GM12878 (cell line): ENCODE data around the gene ROBO1. TPM values are rescaled to one million over a fixed set of nuclear protein-coding genes. Genes with fewer than 3 reads are reported as not detected.

ENCODE experiments used
- ATAC-seq: fragments of 200-7000 bp; cut with Tn5 transposase; 3 replicates; pipeline ENCODE4 v1.9.1; 2020; ENCODE audit warnings: mild to moderate bottlenecking, moderate library complexity
- BruUV-seq: library from RNA; stranded (reverse); fragments of 400-500 nt; replicated peaks from 2 replicates; lab custom pipeline; 2021; lab: Mats Ljungman, UMichigan
- CTCF ChIA-PET: fragments of 300-600 bp; sonication (Branson Sonifier 250); formaldehyde crosslinking; extraction: SDS; loops from one replicate; lab custom pipeline; 2021; ENCODE audit warnings: inconsistent platforms; lab: Yijun Ruan, JAX
- POLR2A ChIA-PET: fragments of 350-600 bp; formaldehyde crosslinking; extraction: SDS; loops from one replicate; lab custom pipeline; 2021; ENCODE audit warnings: inconsistent platforms; lab: Charles Lee
- RAD21 ChIA-PET: fragments of 300-600 bp; sonication (Branson Sonifier 250); formaldehyde crosslinking; loops from one replicate; lab custom pipeline; 2023; ENCODE audit warnings: antibody characterized with exemption; ENCODE audit not compliant: unreplicated experiment; lab: Charles Lee
- SMC1A ChIA-PET: fragments of 300-600 bp; sonication (Branson Sonifier 250); formaldehyde crosslinking; loops from one replicate; lab custom pipeline; 2023; ENCODE audit not compliant: unreplicated experiment, uncharacterized antibody; lab: Charles Lee
- DNase-seq: peaks from one replicate; pipeline ENCODE4 v3.0.0-alpha.2; 2011; ENCODE audit warnings: low read depth, low spot score
- FAIRE-seq: peaks from 3 replicates; lab custom pipeline; 2011; peaks lifted over from hg19 to GRCh38; lab: Jason Lieb, UNC
- H2AFZ ChIP-seq: 2 replicates; pipeline ENCODE4 v1.6.0; 2011; ENCODE audit warnings: low read depth, low read length, control low read depth; ENCODE audit not compliant: control insufficient read depth
- H3K27ac ChIP-seq: 2 replicates; pipeline ENCODE4 v1.5.1; 2011; ENCODE audit warnings: control low read depth; ENCODE audit not compliant: control insufficient read depth, insufficient read depth
- H3K27me3 ChIP-seq, 2 experiments: replicated peaks in 1 of 2; 2 replicates each; pipeline versions ENCODE4 v1.6.0 to v1.6.1; 2011; ENCODE audit warnings: low read length in 1 of 2; ENCODE audit not compliant: control insufficient read depth in 2 of 2, insufficient read depth in 2 of 2
- H3K36me3 ChIP-seq, 2 experiments: 2 replicates each; pipeline ENCODE4 v1.5.1; 2011; ENCODE audit warnings: low read length in 1 of 2; ENCODE audit not compliant: control insufficient read depth in 2 of 2, insufficient read depth in 2 of 2
- H3K4me1 ChIP-seq: 2 replicates; pipeline ENCODE4 v1.6.1; 2011; ENCODE audit warnings: mild to moderate bottlenecking, low read length, moderate library complexity, mixed read lengths; ENCODE audit not compliant: control insufficient read depth, insufficient read depth
- H3K4me2 ChIP-seq: 2 replicates; pipeline ENCODE4 v1.6.0; 2011; ENCODE audit warnings: control low read depth; ENCODE audit not compliant: control insufficient read depth, insufficient read depth
- H3K4me3 ChIP-seq: fragments of 200-600 bp; sonication (generic); 2 replicates; pipeline ENCODE4 v1.5.1; 2016
- H3K79me2 ChIP-seq: 2 replicates; pipeline ENCODE4 v1.6.0; 2011; ENCODE audit warnings: low read length; ENCODE audit not compliant: control insufficient read depth, insufficient read depth
- H3K9ac ChIP-seq: 2 replicates; pipeline ENCODE4 v1.8.0; 2011; ENCODE audit warnings: low read length, control low read depth, mixed read lengths; ENCODE audit not compliant: control insufficient read depth, insufficient read depth
- H3K9me3 ChIP-seq: replicated peaks from 3 replicates; pipeline ENCODE4 v1.5.1; 2011; ENCODE audit warnings: mild to moderate bottlenecking, low read length; ENCODE audit not compliant: control insufficient read depth, insufficient read depth
- H4K20me1 ChIP-seq: 2 replicates; pipeline ENCODE4 v1.6.0; 2011; ENCODE audit not compliant: control insufficient read depth, insufficient read depth
- DPF2 ChIP-seq: fragments of 450-650 bp; IDR thresholded peaks from 2 replicates; pipeline ENCODE4 v1.6.1; 2017; ENCODE audit warnings: mild to moderate bottlenecking
- EZH2 ChIP-seq: IDR thresholded peaks from 2 replicates; pipeline ENCODE4 v1.6.1; 2012; ENCODE audit warnings: low read depth, mild to moderate bottlenecking, control low read depth, inconsistent platforms, low read length, borderline replicate concordance; ENCODE audit not compliant: control insufficient read depth
- GATAD2B ChIP-seq: fragments of 450-650 bp; conservative IDR thresholded peaks from 2 replicates; pipeline ENCODE4 v1.6.1; 2017; ENCODE audit warnings: low read depth, mild to moderate bottlenecking, moderate library complexity
- IKZF1 ChIP-seq: fragments of 450-650 bp; conservative IDR thresholded peaks from 2 replicates; pipeline ENCODE4 v1.6.1; 2017; ENCODE audit warnings: antibody characterized with exemption, mild to moderate bottlenecking
- MEF2B ChIP-seq: fragments of 450-650 bp; IDR thresholded peaks from 2 replicates; pipeline ENCODE4 v1.6.1; 2018; ENCODE audit warnings: mild to moderate bottlenecking, moderate library complexity; ENCODE audit not compliant: partially characterized antibody, poor library complexity, severe bottlenecking
- NFYB ChIP-seq: IDR thresholded peaks from 2 replicates; pipeline ENCODE4 v1.6.1; 2011; ENCODE audit warnings: low read depth, mild to moderate bottlenecking, low read length, improper control_type of control experiment, moderate library complexity; ENCODE audit not compliant: insufficient read depth
- SUZ12 ChIP-seq: fragments of 200-600 bp; sonication (generic); IDR thresholded peaks from one replicate; pipeline ENCODE4 v1.6.1; 2018; ENCODE audit warnings: antibody characterized with exemption, mild to moderate bottlenecking; ENCODE audit not compliant: unreplicated experiment
- WGBS: methylation state at CpG from one replicate; pipeline ENCODE4 v1.1.6; 2016; ENCODE audit warnings: low lambda C conversion rate; ENCODE audit not compliant: insufficient replicate concordance, insufficient coverage; ENCODE audit errors: missing lambda C conversion rate; 5-methylcytosine and 5-hydroxymethylcytosine counted together
- in situ Hi-C: fragments of 300-500 bp; cut with MboI; formaldehyde crosslinking; loops from 9 replicates; pipeline ENCODE4 v1.14.3; 2018; ENCODE audit warnings: mixed read lengths
- intact Hi-C: fragments of 100-400 bp; cut with micrococcal nuclease; formaldehyde crosslinking; loops from one replicate; pipeline ENCODE4 v1.14.2; 2022; ENCODE audit not compliant: unreplicated experiment
- polyA plus RNA-seq, 11 experiments: library from polyadenylated mRNA; depleted of rRNA in 4 of 11; unstranded in 6 of 11; stranded (reverse) in 5 of 11; fragments of >200 nt; fragmentation: Nextera tagmentation in 4 of 11; fragmentation: Illumina TruSeq in 1 of 11; extraction: Ambion mirVana in 4 of 11; extraction: Trizol in 1 of 11; gene quantifications; 1 replicate in 1 of 11; 2 replicates in 10 of 11; pipeline versions ENCODE4 v1.2.1 to v1.2.3, GENCODE V29; 2011 to 2016; ENCODE audit warnings: inconsistent platforms in 2 of 11, missing spikeins in 2 of 11, low read depth in 1 of 11
- total RNA-seq, 4 experiments: library from RNA; depleted of rRNA in 3 of 4; stranded (reverse); fragments of >200 nt in 3 of 4; fragmentation: Illumina TruSeq in 1 of 4; extraction: Trizol in 1 of 4; gene quantifications; 2 replicates each; pipeline versions ENCODE4 v1.2.1 to v1.2.3, GENCODE V29; 2013 to 2021
- TF ChIP-seq, protein P1 (sequence below): IDR thresholded peaks from 2 replicates; pipeline ENCODE4 v1.6.1; 2012; ENCODE audit warnings: improper control_type of control experiment, low read depth, low read length; ENCODE audit not compliant: insufficient replicate concordance

The ROBO1 gene
- total and polyA plus RNA-seq, 10 of the 15 experiments (the other 5 are each of a cell fraction or from before 2014, with no cell fraction given) = 0.29 to 46.5 (median 1.2) TPM

GRCh38 chr3:78665776-78666469 is 1101.9 kb downstream of the ROBO1 start:
- Histone ChIP-seq H3K79me2 (no peaks in the 10 kb centered on the region), H3K9me3 (no peaks in the 10 kb centered on the region), H3K36me3 (no peaks in the 10 kb centered on the region), H3K27ac (no peak overlapping the region), H3K4me2 (no peak overlapping the region), H3K9ac (no peak overlapping the region), H4K20me1 (no peaks in the 10 kb centered on the region), H3K4me1 (no peaks in the 10 kb centered on the region), H2AFZ (no peak overlapping the region), H3K27me3 (no peaks in the 10 kb centered on the region), H3K4me3 (no peak overlapping the region)
- SMC1A ChIA-PET = interaction anchor here (0.7 to 2.4 kb wide), 13 partner anchors 8 to 1317 kb away, joined by 3 to 11 read pairs (median 3); no protein-coding TSS in a partner anchor
- DNase-seq (no peak), FAIRE-seq (no peak), ATAC-seq (no peak)
- intact Hi-C loops = loop anchor here (10.0 kb wide), 1 partner anchor 829 kb away; no protein-coding TSS in a partner anchor
- RAD21 ChIA-PET = interaction anchor here (1.0 to 7.6 kb wide), 3 partner anchors 23 to 367 kb away, joined by 3 to 56 read pairs (median 3); no protein-coding TSS in a partner anchor
- 50% methylated on average over 11 of the region's 11 CpGs for WGBS
- CTCF ChIA-PET = interaction anchor here (0.8 to 2.5 kb wide), 4 partner anchors 35 to 367 kb away, joined by 3 to 15 read pairs (median 3); no protein-coding TSS in a partner anchor
- TF ChIP-seq DPF2 (no peak), NFYB (no peak), EZH2 (no peak), IKZF1 (no peak), MEF2B (no peak), GATAD2B (no peak), SUZ12 (no peak)
- TF ChIP-seq, protein P1, sequence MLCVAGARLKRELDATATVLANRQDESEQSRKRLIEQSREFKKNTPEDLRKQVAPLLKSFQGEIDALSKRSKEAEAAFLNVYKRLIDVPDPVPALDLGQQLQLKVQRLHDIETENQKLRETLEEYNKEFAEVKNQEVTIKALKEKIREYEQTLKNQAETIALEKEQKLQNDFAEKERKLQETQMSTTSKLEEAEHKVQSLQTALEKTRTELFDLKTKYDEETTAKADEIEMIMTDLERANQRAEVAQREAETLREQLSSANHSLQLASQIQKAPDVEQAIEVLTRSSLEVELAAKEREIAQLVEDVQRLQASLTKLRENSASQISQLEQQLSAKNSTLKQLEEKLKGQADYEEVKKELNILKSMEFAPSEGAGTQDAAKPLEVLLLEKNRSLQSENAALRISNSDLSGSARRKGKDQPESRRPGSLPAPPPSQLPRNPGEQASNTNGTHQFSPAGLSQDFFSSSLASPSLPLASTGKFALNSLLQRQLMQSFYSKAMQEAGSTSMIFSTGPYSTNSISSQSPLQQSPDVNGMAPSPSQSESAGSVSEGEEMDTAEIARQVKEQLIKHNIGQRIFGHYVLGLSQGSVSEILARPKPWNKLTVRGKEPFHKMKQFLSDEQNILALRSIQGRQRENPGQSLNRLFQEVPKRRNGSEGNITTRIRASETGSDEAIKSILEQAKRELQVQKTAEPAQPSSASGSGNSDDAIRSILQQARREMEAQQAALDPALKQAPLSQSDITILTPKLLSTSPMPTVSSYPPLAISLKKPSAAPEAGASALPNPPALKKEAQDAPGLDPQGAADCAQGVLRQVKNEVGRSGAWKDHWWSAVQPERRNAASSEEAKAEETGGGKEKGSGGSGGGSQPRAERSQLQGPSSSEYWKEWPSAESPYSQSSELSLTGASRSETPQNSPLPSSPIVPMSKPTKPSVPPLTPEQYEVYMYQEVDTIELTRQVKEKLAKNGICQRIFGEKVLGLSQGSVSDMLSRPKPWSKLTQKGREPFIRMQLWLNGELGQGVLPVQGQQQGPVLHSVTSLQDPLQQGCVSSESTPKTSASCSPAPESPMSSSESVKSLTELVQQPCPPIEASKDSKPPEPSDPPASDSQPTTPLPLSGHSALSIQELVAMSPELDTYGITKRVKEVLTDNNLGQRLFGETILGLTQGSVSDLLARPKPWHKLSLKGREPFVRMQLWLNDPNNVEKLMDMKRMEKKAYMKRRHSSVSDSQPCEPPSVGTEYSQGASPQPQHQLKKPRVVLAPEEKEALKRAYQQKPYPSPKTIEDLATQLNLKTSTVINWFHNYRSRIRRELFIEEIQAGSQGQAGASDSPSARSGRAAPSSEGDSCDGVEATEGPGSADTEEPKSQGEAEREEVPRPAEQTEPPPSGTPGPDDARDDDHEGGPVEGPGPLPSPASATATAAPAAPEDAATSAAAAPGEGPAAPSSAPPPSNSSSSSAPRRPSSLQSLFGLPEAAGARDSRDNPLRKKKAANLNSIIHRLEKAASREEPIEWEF = no peak
- no TSS peak for BruUV-seq
- in situ Hi-C loops = loop anchor here (10.0 to 25.0 kb wide), 2 partner anchors 689 to 821 kb away; no protein-coding TSS in a partner anchor
- POLR2A ChIA-PET = no interaction called here
